Measurements from ENCODE around the gene FN3K. TPM values are rescaled to one million over a fixed set of nuclear protein-coding genes. Genes with fewer than 3 reads are reported as not detected.

FN3K gene
- total RNA-seq: 3.1 and 13.8 TPM in 2 replicates

DNA sequence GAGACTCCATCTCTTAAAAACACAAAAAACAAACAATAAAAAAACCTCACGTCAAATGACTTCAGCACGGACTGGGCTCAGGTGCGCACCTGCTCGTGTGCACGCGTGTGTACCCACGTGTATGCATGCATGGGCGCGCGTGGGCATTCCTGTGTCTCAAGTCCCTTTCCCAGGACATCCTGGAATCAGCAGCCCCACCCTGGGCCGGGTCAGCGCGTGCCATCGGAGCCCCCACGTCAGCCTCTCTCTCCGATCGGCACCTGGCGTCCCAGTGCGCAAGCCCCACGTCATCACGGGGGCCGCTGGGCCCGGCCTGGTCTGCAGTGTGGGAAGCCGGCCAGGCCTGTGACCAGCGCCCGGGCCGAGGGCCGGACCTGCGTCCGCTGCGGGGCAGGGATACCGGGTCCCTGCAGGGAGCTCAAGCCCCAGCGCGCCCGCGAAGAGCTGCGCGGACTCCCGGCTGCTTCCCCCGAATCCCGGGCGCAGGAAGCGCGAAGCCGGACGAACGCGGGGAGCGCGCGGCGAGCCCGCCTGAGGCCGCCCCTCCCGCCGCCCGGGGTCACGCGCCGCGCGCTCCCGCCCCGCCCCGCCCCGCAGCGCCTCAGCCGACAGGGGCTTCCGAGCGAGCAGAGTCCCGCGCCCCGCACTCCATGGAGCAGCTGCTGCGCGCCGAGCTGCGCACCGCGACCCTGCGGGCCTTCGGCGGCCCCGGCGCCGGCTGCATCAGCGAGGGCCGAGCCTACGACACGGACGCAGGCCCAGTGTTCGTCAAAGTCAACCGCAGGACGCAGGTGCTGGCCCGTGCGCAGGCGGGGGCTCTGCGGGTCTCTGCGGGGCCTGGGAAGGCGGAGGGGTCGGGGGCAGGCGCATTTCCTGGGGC is at the start of gene FN3K:
TSS of gene FN3K (plus strand) at position 629 of the 880 bp plus-strand sequence. CDS start at position 651, 22 bp downstream.

DNA sequence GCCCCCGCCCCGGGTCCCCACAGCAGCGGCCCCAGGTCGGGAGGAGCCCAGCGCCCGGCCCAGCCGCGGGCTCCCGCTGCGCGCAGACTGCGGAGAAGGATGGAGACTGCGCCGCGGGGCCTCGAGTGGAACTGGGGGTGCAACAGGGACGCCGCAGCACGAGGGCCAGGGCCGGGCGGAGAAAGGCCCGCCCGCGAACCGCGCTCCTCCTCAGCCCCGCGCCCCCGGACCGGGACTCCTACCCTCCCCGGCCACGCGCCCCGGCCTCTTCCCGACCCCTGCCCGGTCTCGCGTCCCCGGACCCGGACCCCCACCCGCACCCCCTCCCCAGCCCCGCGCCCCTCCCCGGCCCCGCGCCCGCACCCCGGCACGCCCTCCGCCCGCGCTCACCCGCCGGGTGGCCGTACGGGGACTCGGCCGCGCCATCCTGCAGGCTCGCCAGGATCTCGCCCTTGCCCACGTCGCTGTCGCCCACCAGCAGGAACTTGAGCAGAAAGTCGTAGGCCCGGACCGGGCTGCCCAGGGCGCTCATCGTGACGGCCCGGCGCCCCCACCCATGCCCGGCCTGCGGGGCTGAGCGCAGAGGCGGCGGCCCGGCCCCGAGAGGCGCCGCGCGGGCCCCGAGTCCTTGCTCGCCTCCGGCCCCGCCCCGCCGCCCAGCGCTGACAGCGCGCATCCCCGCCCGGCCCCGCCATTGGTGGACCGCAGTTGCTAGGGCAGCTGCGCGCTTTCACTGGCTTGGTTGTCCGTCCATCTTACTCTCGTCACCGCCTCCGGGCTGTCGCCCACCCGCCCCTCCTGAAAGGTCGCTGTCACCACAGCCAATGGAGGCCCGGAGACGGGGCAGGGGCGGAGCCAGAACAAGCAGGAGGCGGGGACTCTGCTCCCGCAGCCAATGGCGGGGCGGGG is 37.1 kb upstream of the FN3K start, which contains the start of gene RAB40B:
TSS of gene RAB40B (minus strand) at position 634 of the 909 bp plus-strand sequence. CDS start at position 532, 102 bp downstream.

DNA sequence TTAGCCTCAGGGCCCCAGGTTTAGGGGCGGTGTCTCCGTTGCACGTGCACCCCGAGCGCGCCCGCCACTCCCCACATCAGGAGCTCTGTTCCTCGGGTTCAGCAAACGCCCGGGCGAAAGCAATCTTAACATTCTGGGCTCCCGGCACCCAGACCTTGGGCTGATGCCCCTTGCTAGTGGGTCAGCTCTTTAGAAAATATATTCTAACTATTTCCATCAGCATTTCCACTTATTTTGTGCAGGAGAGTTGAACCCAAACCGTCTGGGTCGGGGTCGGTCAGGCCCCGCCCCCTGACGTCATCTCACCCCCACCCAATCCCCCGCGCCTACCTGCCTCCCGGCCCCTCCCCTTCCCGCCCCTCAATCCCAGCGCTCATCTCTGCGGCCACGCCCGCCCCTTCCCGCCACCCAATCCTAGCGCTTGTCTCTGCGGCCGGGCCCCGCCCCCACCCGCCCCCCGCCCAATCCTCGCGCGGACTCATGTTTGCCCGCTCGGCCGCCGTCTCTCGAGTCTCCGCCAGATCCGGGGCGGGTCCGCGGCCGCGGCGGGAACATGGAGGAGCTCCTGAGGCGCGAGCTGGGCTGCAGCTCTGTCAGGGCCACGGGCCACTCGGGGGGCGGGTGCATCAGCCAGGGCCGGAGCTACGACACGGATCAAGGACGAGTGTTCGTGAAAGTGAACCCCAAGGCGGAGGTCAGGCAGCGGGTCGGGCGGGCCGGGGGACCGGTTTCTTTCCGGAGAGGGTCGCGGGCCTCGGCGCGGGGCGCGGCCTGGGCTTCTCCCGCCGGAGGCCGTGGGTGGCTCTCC is 19.0 kb upstream of the FN3K start, which contains the start of gene FN3KRP:
TSS of gene FN3KRP (plus strand) at position 504 of the 808 bp plus-strand sequence. CDS start at position 554, 50 bp downstream.

DNA sequence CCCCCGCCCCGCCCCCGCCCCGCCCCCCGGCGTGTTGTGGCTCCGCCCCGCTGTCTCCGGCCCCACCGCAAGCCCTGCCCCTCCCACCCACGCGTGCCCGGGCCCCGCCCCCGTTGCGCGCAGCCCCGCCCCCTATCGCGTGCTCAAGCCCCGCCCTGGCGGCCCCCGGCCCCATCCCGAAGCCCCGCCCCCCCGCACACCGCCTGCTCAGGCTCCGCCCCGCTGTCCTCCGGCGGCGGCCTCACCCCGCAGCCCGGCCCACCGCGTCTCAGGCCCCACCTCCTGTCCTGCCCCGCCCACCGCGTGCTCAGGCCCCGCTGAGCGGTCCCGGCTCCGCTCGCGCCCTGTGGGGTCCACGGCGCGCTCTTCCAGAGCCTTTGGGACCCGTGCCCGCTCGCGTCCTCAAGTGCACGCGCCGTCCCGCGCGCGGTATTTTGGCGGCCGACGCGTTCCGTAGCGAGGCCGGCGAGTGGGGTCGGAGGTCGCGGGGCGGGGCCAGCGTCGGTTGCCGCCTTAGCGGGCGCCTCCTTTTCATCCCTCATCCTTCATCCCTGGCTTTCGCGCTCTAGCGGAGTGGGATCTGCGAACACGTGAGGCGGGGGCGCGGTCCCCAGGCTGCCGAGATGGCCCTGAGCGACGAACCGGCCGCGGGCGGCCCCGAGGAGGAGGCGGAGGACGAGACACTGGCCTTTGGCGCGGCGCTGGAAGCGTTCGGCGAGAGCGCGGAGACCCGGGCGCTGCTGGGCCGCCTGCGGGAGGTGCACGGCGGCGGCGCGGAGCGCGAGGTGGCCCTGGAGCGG is 16.4 kb downstream of the FN3K start, which contains the start of gene TBCD:
TSS of gene TBCD (plus strand) at position 495 of the 800 bp plus-strand sequence. CDS start at position 624, 129 bp downstream.

Other genes starting within 250 kb of the FN3K start
- 47.2 and 64.7 TPM in 2 replicates for gene FOXK2, start 215.9 kb upstream of the FN3K start, total RNA-seq
- 84.5 and 100 TPM in 2 replicates for gene WDR45B, start 87.2 kb upstream of the FN3K start, total RNA-seq
- gene RAB40B, start 36.9 kb upstream of the FN3K start, total RNA-seq: 2.7 and 7.7 TPM in 2 replicates
- 16.7 and 20.4 TPM in 2 replicates for gene FN3KRP, start 18.9 kb upstream of the FN3K start, total RNA-seq
- gene TBCD, start 16.4 kb downstream of the FN3K start, total RNA-seq: 19.1 and 37.9 TPM in 2 replicates
- gene ZNF750, start 104.4 kb downstream of the FN3K start, total RNA-seq: 10.6 and 32.6 TPM in 2 replicates

Data from nasal cavity respiratory epithelium epithelial cell of viscerocranial mucosa (primary cell).